AG04450 (cell line): Measurements from ENCODE around the gene UBE3C. TPM values are rescaled to one million over a fixed set of nuclear protein-coding genes. Genes with fewer than 3 reads are reported as not detected.
"Not testable (repeated sequence)": the region's sequence is repeated elsewhere in the genome, so short reads cannot be mapped to it uniquely, and the experiment has no call there.

Experiments
- CTCF ChIA-PET: fragments of 300-600, 350-600 bp; formaldehyde crosslinking; extraction: SDS; loops from one replicate; lab custom pipeline; 2022; ENCODE audit warnings: antibody characterized with exemption, inconsistent platforms; lab: Charles Lee
- POLR2A ChIA-PET: fragments of 350-600 bp; formaldehyde crosslinking; extraction: SDS; loops from one replicate; lab custom pipeline; 2021; ENCODE audit warnings: antibody characterized with exemption, inconsistent platforms; lab: Yijun Ruan, JAX
- DNase-seq: peaks from one replicate; pipeline ENCODE4 v3.0.0-alpha.2; 2011; ENCODE audit warnings: low read depth, low spot score
- H3K27ac ChIP-seq: one replicate; pipeline ENCODE4 v1.5.1; 2012; ENCODE audit warnings: low read depth, low read length, control low read depth
- H3K27me3 ChIP-seq: one replicate; pipeline ENCODE4 v1.6.0; 2012; ENCODE audit warnings: low read length; ENCODE audit not compliant: control insufficient read depth, insufficient read depth
- H3K4me3 ChIP-seq: 2 replicates; pipeline ENCODE4 v1.5.1; 2011; ENCODE audit warnings: mild to moderate bottlenecking, low read depth, low read length, control low read depth
- H3K9me3 ChIP-seq: 2 replicates; pipeline ENCODE4 v1.5.1; 2012; ENCODE audit warnings: low read length; ENCODE audit not compliant: control insufficient read depth, insufficient read depth
- CTCF ChIP-seq: IDR thresholded peaks from 2 replicates; pipeline ENCODE4 v1.5.1; 2011; ENCODE audit warnings: low read depth, low read length, control low read depth, inconsistent platforms
- polyA plus RNA-seq: library from polyadenylated mRNA; depleted of rRNA; stranded (reverse); fragments of >200 nt; gene quantifications from 2 replicates; pipeline ENCODE4 v1.2.3, GENCODE V29; 2011

Gene UBE3C
- polyA plus RNA-seq, 1 experiment: 71.2 TPM

DNA sequence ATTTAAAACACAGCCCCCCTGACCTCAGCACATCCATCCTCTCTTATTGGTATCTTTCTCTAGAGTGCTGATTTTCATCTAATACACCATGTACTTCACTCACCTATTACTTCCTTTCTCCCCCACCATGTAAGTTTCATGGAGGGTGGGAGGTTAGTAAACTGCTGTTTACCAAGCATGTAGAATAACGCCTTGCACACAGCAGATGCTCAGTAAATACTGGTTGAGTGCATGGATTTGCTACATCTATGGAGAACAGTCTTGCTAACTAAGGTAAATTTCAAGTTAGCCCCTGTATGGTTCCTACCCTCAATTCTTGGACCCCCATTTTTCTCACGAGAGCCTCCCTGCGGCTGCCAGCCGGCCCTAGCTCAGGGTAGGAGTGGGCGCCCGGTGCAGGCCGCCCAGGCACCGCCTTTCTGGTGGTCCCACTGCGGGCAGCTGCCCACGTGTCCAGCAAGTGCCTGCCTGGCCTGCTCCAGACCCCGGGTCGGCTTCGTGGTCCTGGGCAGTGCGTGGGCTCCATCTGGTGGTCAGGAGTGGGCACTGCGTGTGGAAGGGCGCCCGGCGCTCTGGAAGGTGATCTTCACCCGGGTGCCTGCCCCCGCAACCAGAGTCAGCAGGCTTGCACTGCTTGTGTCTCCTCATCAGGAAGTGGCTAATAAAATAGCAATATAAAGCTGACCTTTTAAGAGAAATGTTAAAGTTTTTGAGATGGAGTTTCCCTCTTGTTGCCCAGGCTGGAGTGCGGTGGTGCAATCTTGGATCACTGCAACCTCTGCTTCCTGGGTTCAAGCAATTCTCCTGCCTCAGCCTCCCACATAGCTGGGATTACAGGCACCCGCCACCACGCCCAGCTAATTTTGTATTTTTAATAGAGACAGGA, 134.7 kb downstream of the UBE3C start:
- Histone ChIP-seq H3K4me3 (no peak overlapping the region), H3K27me3 (no peaks in the 10 kb centered on the region), H3K27ac (no peak overlapping the region), H3K9me3 (peaks cover 3% of the 10 kb centered on the region; the same call in 1 of the 2 replicates)
- ChIA-PET CTCF (interaction anchor here (0.5 to 3.2 kb wide), 59 partner anchors 8 to 1736 kb away, joined by 3 to 67 read pairs (median 5); partner anchors contain the start of gene NOM1), POLR2A (interaction anchor here (0.6 kb wide), 1 partner anchor 388 kb away, joined by 3 read pairs; no protein-coding TSS in a partner anchor)
- peak; percentile 98 for TF ChIP-seq CTCF
- DNase-seq: peak; percentile 62

DNA sequence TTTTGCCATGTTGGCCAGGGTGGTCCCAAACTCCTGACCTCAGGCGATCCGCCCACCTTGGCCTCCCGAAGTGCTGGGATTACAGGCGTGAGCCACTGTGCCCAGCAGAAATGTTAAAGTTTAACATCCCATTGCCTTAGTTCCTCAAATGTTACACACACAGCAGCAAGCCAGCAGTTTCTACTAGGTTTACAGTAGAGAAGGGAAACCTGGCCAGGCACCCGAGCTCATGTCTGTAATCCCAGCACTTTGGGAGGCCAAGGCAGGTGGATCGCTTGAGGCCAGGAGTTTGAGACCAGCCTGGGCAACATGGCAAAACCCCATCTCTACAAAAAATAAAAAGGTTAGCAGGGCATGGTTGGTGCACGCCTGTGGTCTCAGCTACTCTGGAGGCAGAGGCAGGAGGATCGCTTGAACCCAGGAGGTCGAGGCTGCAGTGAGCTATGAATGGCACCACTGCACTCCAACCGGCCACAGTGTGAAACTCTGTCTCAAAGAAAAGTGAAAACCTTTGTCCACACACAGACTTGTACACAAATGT, 135.4 kb downstream of the UBE3C start:
- ChIA-PET CTCF (interaction anchor here (0.6 to 3.2 kb wide), 56 partner anchors 9 to 1737 kb away, joined by 3 to 67 read pairs (median 5); partner anchors contain the start of gene NOM1), POLR2A (interaction anchor here (0.6 kb wide), 1 partner anchor 102 kb away, joined by 3 read pairs; no protein-coding TSS in a partner anchor)
- not testable (repeated sequence) for DNase-seq, H3K27me3 ChIP-seq, H3K9me3 ChIP-seq, H3K4me3 ChIP-seq, H3K27ac ChIP-seq

DNA sequence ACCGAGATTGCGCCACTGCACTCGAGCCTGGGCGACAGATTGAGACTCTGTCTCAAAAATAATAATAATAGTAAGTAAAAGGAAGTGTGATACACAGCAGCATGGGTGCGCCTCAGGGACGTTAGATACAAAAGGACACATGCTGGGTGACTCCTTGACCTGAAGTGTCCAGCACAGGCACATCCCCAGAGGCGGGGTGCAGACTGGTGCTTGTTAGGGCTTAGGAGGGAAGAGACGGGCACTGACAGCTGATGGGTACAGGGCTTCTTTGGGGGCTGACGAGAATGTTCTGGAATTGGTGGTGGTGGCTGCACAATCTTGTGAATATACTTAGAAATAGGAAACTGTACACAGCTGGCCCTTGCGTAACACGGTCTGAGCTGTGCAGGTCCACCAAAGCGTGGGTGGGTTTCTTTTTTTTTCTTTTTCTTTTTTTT, 136.3 kb downstream of the UBE3C start:
- Histone ChIP-seq H3K27me3 (no peaks in the 10 kb centered on the region), H3K4me3 (no peak overlapping the region), H3K27ac (no peak overlapping the region), H3K9me3 (peaks cover 3% of the 10 kb centered on the region; the same call in 1 of the 2 replicates)
- POLR2A ChIA-PET: interaction anchor here (0.7 kb wide), 1 partner anchor 32 kb away, joined by 7 read pairs; no protein-coding TSS in a partner anchor
- CTCF ChIA-PET: interaction anchor here (0.5 to 3.2 kb wide), 10 partner anchors 25 to 424 kb away, joined by 3 to 67 read pairs (median 6); partner anchors contain the start of gene NOM1
- no peak for DNase-seq
- no peak for TF ChIP-seq CTCF

- POLR2A ChIA-PET: no interaction called here
- no peak overlapping the region for H3K27ac ChIP-seq
- CTCF ChIA-PET: no interaction called here
Observed at GRCh38 chr7:157276091-157276561, 137.4 kb downstream of the UBE3C start.

More at GRCh38 chr7:157276091-157276561, 137.4 kb downstream of the UBE3C start:
- H3K9me3 ChIP-seq: peaks cover 3% of the 10 kb centered on the region; the same call in 1 of the 2 replicates
- TF ChIP-seq CTCF: no peak
- no peak overlapping the region for H3K4me3 ChIP-seq
- DNase-seq: no peak
- no peaks in the 10 kb centered on the region for H3K27me3 ChIP-seq
